ENCODE data around the gene OBSCN.
"Not testable (repeated sequence)": the region's sequence is repeated elsewhere in the genome, so short reads cannot be mapped to it uniquely, and the experiment has no call there.

Gene OBSCN

DNA sequence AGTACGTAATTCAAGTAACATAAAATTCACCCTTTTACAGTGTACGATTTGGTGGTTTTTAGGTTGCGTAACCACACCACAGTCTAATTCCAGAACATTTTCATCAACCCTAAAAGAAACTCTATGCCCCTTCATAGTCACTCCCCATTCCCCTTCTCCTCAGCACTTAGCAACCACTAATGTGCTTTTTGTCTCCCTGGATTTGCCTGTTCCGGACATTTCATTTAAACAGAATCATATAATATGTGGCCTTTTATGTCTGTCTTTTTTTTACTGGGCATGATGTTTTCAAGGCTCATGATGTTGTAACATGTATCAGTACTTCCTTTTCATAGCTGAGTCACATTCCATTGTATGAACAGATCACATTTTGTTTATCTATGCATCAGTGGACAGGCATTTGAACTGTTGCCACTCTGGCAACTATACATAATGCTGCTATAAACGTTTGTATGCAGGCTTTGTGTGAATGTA, 20.8 kb downstream of the OBSCN start:
- DNase-seq, result no peak

DNA sequence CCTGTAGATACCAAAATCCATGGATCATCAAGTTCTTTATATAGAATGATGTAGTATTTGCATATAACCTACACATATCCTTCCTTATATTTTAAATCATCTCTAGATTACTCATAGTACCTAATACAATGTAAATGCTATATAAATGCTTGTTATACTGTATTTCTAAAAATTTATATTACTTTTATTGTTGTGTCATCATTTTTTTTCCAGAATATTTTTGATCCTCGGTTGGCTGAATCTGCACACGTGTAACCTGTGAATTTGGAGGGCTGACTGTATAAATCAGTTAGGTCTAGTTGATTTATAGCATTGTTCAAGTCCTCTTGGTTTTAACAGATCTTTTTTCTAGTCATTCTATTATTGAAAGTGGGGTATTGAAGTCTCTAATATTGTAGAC, 23.3 kb downstream of the OBSCN start:
- no peak for DNase-seq

DNA sequence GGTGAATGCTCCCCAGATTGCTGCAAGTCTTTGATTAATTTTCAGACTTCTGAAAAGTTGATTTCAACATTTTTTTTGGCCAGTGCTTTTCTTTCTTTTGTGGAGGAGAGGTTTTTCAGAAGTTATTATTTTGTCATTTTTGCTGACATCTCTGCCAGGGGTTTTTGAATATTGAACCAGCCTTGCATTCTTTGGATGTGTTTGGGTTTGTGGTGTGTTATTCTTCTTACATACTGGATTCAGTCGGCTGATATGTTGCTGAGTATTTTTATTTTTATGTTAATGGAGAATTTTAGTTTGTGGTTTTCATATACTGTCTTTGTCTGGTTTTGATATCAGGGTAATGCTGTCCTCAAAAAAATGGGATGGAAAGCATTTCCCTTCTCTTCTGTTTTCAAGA, 25.3 kb downstream of the OBSCN start:
- DNase-seq, result no peak

DNA sequence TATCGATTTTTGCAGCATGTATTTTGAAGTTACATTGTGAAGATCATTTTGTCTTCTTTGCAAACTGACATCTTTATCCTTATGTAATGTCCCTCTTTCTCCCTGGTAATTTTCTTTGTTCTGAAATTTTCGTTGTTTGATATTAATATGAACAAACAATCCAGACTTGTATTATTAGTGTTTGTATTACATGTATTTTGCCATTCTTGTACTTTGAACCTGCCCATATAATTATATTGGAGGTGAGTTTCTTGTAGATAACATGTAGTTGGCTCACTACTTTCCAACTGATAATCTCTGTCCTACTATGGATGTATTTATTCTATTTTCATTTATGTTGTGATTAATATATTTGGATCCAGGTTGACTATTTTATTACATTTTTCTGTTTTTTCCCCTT, 27.1 kb downstream of the OBSCN start:
- DNase-seq, result no peak

DNA sequence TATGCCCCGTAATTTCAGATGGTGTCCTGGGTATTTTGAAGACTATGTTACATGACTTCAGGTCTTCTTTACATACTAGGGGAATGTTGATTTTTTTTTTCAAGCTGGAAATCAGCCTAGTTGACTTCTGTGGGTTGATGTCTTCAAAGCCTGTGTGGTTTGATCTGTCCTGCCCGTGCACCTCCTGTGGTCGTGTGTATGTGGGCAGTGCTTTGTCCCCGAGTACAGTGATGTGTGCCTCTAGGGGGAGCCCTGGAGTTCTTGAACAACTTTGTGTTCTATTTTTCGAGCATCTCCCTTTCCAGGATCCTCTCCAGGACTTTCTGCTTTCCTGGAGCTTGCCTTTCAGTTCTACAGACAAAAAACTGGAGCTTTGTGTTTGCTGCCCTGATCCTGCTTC, 28.9 kb downstream of the OBSCN start:
- DNase-seq, result peak; percentile 38

DNA sequence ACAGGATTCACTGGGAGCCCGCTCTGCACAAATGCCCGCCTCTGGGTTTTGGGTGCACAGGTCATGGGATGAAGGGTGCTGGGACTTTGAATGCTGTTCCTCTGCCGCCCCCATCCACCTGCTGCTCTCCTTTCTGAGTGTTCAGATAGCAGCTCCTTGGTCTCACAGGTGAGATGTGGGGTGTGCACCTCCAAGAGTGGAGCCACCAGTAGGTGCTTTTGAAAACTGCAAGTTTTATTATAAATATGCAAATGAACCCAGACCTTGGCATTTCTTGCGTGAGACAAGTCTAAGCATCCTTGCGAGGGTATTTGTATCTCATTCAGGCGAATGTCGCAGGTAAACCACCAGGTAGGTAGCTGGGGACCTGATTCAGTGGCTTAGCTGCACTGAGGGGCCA, 30.2 kb downstream of the OBSCN start:
- DNase-seq, result no peak

DNA sequence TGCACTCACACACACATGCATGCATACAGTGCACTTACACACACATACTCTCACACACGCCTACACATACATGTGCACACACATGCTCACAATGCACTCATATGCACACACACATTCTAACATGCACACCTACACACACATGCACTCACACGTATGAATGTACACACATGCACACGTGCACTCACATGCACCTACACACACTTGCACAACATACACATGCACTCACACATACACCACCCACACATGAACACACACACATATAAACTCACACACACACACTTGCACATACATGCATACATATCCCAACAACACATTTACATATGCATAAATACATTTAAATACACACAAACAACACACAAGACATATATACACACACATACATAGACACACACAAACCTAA, 30.6 kb downstream of the OBSCN start:
- no peak for DNase-seq

DNA sequence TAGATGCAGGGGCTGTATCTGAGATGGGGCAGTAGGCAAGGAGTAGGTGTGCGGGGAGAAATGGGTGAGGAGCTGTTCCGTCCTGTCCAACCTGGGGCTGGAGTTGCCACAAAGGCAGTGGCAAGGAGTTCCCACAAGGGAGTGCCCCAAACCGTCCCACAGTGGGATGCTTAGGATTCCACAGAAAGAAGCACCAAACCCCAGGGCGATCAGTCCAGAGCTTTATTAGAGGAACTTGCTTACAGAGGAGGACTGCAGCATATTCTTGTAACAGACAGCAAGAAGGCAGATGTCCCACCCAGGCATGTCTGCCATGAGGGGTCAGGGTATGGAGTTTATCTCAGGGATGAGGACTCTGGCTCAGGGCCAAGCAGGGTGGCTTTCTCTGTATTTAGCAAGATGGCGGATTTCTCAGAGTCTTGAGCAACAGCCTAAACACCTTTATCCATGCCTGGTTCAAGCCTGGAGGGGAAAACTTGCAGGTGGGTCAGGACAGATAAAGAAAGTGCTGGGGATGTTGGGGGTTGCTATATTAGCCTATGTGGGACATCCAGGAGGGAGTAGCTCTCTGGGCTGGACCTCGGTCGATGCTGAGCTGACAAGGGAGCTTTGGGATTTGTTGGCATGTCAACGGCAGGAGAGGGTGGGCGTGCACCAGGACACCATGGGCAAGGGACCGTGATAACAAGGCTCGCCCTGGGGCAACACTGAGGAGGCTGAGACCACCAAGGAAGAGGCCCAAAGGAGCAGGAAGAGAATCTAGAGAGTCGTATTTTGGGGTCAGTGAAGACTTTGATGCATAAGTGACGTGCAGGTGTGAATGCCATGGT, 32.8 kb downstream of the OBSCN start:
- DNase-seq, result no peak

DNA sequence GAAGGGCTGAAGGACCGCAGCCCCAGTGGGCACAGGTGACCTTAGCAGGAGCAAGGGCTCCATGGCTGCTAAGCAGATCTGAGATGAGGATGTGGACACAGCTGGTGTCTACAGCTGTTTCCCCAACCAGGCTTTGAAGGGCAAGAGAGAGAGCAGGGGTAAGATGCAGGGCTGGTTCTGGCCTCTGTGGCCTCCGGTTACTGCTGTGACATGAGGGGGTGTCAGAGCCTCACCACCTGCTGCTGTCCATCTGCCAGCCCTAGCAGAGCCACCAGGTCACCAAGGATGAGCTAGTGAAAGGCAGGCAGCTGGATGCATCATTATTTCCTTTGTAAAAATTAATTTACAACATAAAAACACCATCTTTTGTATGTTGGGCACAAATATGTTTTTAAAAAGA, 33.4 kb downstream of the OBSCN start:
- DNase-seq, result no peak

DNA sequence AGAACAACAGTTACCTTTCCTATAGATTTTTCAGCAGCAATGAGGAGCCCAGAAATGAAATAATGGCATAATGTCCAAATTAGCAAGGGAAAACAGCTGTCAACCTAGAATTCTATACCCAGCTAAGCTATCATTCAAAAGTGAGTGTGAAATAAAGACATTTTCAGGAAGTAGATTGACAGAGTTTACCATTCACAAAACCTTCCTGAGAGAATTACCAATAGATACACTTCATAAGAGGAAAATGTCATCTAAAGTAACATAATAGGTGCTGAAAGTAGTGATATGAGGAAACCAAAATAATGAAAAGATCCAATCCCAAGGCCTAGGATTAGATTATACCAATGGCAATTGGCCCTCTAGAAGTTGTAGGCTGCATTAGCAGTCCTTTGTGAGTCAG, 34.6 kb downstream of the OBSCN start:
- no peak for DNase-seq

DNA sequence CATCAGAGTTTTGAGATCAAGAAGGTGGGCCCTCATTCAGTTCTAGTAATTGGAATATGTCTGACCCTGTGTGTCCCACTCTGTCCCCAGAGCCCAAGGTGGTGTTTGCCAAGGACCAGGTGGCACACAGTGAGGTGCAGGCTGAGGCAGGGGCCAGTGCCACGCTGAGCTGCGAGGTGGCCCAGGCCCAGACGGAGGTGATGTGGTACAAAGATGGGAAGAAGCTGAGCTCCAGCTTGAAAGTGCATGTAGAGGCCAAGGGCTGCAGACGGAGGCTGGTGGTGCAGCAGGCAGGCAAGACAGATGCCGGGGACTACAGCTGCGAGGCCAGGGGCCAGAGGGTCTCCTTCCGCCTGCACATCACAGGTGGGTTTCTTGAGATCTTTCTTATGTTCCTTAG, 35.2 kb downstream of the OBSCN start:
- no peak for DNase-seq

DNA sequence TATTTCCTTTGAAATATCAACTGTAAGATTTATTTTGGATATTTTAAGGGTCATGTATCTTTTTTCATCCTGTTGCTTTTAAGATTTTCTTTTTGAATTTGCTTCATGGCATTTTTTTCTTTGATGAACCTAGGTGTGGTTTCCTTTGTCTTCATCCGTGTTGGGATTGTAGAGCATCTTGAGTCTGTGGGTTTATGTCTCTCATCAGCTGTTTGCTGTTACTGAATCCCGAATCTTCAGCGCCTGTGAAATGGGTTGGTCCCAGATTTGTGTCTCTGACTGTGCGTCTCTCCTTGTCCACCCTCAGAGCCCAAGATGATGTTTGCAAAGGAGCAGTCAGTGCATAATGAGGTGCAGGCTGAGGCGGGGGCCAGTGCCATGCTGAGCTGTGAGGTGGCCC, 36.1 kb downstream of the OBSCN start:
- not testable (repeated sequence) for DNase-seq

DNA sequence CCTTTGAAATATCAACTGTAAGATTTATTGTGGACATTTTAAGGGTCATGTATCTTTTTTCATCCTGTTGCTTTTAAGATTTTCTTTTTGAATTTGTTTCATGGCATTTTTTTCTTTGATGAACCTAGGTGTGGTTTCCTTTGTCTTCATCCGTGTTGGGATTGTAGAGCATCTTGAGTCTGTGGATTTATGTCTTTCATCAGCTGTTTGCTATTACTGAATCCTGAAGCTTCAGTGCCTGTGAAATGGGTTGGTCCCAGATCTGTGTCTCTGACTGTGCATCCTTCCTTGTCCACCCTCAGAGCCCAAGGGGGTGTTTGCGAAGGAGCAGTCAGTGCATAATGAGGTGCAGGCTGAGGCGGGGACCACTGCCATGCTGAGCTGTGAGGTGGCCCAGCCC, 37.3 kb downstream of the OBSCN start:
- no peak for DNase-seq

DNA sequence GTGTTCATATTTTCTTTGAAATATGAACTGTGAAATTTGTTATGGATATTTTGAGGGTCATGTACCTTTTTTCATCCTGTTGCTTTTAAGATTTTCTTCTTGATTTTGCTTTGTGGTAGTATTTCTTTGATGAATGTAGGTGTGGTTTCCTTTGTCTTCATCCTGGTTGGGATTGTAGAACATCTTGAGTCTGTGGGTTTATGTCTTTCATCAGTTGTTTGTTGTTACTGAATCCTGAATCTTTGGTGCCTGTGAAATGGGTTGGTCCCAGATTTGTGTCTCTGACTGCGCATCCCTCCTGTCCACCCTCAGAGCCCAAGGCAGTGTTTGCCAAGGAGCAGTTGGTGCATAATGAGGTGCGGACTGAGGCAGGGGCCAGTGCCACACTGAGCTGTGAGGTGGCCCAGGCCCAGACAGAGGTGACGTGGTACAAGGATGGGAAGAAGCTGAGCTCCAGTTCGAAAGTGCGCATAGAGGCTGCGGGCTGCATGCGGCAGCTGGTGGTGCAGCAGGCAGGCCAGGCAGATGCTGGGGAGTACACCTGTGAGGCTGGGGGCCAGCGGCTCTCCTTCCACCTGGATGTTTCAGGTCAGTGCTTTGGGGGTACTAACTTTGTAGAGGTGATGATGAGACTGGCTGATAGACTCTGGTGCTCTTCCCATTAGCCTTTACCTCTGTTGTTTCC, 38.5 kb downstream of the OBSCN start:
- no peak for DNase-seq

DNA sequence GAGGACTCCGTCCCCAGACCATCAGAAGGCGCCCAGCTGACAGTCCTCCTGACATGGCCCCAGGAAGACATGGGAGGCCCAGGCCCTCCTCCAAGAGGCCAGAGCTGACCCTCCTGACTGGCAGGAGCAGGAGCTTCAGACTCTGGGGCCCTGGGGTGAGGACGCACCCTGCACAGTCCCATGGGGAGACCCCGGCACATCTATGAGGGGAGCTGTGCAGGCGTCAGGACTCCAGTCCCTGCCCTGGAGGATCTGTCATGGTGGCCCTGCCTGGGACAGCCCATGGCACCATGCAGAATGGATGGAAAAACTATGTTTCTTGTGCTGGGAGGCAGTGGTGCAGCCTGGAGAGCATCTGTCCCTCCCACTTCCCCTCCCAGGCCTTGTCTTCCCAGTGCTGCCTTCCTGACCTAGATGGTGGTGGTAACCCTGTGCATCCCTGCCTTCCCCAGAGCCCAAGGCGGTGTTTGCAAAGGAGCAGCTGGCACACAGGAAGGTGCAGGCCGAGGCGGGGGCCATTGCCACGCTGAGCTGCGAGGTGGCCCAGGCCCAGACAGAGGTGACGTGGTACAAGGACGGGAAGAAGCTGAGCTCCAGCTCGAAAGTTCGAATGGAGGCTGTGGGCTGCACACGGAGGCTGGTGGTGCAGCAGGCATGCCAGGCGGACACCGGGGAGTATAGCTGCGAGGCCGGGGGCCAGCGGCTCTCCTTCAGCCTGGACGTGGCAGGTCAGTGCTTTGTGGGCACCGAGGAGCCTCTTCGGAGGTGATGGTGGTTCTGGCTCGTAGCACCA, 41.9 kb downstream of the OBSCN start:
- no peak for DNase-seq

DNA sequence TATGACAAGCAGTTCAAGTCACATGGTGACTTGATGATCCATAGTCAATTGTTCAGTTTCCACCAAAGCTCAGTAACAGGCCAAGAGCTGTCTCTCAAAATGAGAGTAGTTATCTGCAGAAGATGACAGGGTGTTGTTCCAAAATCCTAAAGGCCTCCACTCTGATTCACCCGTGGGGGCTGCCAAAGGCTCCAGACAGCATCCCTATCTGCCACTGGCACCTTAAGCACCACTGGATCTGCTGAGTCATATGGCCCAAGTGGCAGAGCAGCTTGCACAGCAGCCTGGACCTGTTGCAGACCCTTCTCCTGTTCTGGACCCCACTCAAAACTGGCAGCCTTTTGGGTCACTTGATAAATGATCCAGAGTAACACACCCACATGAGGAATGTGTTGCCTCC, 44.6 kb downstream of the OBSCN start:
- DNase-seq, result not testable (repeated sequence)

DNA sequence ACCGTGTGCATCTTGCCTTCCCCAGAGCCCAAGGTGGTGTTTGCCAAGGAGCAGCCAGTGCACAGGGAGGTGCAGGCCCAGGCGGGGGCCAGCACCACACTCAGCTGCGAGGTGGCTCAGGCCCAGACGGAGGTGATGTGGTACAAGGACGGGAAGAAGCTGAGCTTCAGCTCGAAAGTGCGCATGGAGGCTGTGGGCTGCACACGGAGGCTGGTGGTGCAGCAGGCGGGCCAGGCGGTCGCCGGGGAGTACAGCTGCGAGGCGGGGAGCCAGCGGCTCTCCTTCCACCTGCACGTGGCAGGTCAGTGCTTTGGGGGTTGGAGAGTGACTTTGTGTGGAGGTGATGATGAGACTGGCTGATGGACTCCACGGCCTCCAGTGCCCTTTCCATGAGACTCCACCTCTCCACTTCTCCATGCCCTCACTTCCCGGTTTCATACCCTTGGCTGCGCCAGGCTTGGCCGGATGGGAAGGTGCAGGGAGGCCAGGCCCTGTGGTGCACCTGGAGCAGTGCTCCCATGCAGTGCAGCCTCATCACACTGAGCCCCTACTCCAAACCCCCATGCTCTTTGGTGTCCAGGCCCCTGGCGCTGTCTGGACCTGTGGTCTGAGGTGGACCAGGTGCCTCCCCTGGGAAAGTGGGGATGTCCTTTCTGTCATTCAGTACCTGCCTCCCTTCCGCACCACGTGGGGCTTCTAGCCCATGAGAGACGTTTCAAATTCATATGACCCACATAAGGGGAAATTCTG, 49.0 kb downstream of the OBSCN start:
- DNase-seq, result no peak

DNA sequence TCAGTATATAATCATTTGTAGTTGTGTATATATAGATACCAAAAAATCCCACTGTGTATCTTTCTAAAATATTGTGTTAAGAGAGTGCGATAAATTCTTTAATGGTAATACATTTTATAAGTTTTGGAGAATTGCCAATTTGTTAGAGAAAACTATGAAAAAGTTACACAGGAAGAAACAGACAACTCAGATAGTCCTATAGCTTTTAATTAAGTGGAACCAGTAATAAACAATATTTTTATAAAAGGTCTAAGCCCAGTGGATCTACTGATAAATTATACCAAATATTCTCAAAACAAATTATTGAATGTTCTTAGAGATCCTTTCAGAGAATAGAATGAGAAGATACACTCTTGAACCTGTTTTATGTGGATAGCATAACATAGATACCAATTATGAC, 50.6 kb downstream of the OBSCN start:
- DNase-seq, result no peak

DNA sequence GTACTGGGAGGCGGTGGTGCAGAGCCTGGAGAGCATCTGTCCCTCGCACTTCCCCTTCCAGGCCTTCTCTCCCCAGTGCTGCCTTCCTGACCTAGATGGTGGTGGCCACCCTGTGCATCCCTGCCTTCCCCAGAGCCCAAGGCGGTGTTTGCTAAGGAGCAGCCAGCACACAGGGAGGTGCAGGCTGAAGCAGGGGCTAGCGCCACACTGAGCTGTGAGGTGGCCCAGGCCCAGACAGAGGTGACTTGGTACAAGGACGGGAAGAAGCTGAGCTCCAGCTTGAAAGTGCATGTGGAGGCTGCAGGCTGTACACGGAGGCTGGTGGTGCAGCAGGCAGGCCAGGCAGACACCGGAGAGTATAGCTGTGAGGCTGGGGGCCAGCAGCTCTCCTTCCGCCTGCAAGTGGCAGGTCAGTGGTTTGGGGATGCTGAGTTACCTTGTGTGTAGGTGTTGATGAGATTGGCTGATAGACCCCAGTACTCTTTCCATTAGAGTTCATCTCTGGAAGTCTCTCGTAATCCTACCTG, 51.6 kb downstream of the OBSCN start:
- DNase-seq, result no peak

DNA sequence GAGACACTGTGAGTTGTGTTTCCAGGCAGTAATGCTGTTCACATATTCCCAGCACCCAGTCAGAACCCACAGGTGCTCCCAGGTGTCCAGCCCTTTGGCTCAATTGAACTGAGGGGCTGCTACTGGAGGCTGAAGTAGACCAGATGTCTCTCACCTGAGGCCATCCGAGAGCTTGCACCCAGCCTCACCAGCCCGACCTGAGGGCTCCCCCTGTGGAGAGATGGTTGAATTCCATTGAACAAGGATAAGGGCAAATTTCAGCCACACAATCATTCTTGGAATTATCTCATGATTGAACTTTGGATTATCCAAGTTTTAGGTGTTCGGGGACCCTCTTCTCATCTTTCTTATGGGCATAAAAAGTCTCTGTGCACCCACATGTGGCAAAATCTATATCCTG, 52.1 kb downstream of the OBSCN start:
- no peak for DNase-seq

DNA sequence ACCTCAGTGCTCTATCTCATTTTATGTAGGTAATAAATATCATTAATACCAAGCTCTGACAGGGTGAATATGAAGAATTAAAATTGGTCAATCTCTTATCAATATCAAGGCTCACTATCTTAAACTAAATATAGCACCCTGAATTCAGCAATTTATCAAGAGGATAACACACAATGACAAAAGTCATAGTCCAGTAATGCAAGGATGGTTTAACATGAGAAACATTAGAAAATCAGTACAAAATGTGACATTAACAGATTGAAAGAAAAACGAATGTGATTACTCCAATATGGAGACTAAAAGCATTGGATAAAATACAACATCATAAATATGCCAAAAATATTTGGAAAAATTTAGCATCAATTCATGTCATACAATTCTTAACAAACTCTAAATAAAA, 53.9 kb downstream of the OBSCN start:
- no peak for DNase-seq

DNA sequence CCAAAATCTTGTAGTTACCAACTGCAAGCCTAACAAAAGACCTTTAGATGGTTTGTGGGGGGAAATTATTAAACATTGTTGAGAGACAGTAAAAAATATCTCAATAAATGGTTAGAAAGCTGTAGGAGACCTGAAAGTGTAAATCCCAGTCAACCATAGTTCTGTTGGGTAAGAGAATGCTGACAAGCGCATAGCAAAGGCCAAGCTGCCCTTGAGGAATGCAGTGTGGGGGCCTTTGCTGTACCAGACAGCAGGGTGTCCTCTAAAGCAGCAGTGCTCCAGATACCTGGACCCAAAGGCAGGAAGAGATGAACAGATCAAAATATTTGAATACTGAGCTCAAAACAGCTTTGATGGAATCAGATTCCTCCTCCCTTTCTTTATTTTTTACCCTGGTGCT, 54.6 kb downstream of the OBSCN start:
- DNase-seq, result no peak

DNA sequence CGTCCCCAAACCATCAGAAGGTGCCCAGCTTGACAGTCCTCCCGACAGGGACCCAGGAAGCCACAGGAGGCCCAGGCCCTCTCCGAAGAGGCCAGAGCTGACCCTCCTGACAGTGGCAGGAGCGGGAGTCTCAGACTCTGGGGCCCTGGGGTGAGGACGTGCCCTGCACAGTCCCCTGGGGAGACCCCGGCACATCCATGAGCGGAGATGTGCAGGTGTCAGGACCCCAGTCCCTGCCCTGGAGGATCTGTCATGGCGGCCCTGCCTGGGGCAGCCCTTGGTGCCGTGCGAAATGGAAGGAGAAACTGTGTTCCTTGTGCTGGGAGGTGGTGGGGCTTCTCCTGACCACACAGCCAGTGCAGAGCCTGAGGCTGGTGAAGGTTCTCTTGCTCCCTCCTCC, 55.8 kb downstream of the OBSCN start:
- DNase-seq, result no peak

All from CD4-positive, alpha-beta T cell treated with Interleukin-17A for 4 hours (primary cell).